Measurements from ENCODE around the gene HNF1B. TPM values are rescaled to one million over a fixed set of nuclear protein-coding genes. Genes with fewer than 3 reads are reported as not detected.
A peak's percentile ranks its signal among the peaks of the same experiment; 100 is the strongest.

The HNF1B gene
- total RNA-seq, 2 experiments from 2014 or later = 0.30 TPM; not detected in 1

- ATAC-seq (ENCODE audit: low read depth) (no peak), DNase-seq (no peak)
- H3K9me3 Mint-ChIP-seq = no peaks in the 10 kb centered on the region
- POLR2A ChIA-PET = no interaction called here
- H3K36me3 Mint-ChIP-seq = no peaks in the 10 kb centered on the region
- H3K4me1 Mint-ChIP-seq = peaks cover 20% of the 10 kb centered on the region
- no peak overlapping the region for H3K4me3 Mint-ChIP-seq
- H3K27ac Mint-ChIP-seq = no peak overlapping the region
- H3K27me3 Mint-ChIP-seq = peaks cover 12% of the 10 kb centered on the region
These were observed 27.1 kb downstream of the HNF1B start for GRCh38 chr17:37717627-37718323.

- no peaks in the 10 kb centered on the region for H3K9me3 Mint-ChIP-seq
- H3K36me3 Mint-ChIP-seq = no peaks in the 10 kb centered on the region
- H3K4me3 Mint-ChIP-seq = no peak overlapping the region
- no peak overlapping the region for H3K27ac Mint-ChIP-seq
- POLR2A ChIA-PET = no interaction called here
- H3K4me1 Mint-ChIP-seq = peaks cover 17% of the 10 kb centered on the region
- peaks cover 28% of the 10 kb centered on the region for H3K27me3 Mint-ChIP-seq
- DNase-seq = no peak
- no peak for ATAC-seq (ENCODE audit: low read depth)
These were observed 30.0 kb downstream of the HNF1B start for GRCh38 chr17:37714897-37715296.

DNA sequence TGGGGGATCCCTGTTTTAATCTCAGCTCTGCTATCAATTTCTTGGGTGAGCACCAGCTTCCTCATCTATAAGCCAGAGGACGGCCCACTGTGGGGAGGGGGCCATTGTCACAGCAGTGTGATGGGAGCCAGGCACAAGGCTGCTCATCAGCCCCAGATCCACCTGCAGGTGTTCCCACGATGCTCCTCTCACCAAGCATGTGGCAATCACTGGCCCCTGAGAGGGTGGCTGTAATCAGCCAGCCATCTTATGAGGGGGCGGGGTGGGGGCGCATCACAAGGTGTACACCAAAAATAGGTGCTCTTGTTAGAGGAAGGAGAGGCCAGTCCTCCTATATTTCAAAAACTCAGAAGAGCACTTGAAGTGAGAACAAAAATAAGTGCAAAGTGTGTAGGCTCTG lies 31.2 kb downstream of the HNF1B start:
- DNase-seq (no peak), ATAC-seq (ENCODE audit: low read depth) (no peak)
- Mint-ChIP-seq H3K27ac (no peak overlapping the region), H3K36me3 (no peaks in the 10 kb centered on the region), H3K9me3 (no peaks in the 10 kb centered on the region), H3K27me3 (peaks cover 31% of the 10 kb centered on the region), H3K4me1 (peaks cover 17% of the 10 kb centered on the region), H3K4me3 (no peak overlapping the region)
- POLR2A ChIA-PET = no interaction called here

DNA sequence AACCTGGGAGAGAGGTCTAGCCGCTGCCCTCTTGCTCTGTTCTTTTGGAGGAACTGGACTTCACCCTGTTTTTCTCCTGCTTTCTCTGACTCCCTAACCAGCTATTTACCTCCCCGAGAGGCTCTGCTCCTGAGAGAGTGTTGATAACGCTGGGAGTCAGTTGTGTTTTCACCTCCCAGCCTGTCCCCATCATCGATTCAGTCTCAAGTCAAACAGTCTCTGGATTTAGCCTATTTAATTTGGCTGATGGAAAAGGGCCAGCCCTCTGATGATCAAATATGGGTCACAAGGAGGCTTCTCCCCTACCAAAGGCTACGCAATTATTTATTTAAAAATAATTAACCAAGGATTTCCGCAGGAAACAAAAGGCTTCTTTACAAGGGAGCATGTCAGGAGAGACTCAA lies 31.8 kb downstream of the HNF1B start:
- H3K27ac Mint-ChIP-seq = no peak overlapping the region
- H3K27me3 Mint-ChIP-seq = peaks cover 31% of the 10 kb centered on the region
- H3K4me3 Mint-ChIP-seq = no peak overlapping the region
- ATAC-seq (ENCODE audit: low read depth) (no peak), DNase-seq (no peak)
- POLR2A ChIA-PET = no interaction called here
- no peaks in the 10 kb centered on the region for H3K9me3 Mint-ChIP-seq
- peaks cover 15% of the 10 kb centered on the region for H3K4me1 Mint-ChIP-seq
- no peaks in the 10 kb centered on the region for H3K36me3 Mint-ChIP-seq

GRCh38 chr17:37711113-37711512 lies 33.7 kb downstream of the HNF1B start:
- H3K4me3 Mint-ChIP-seq = no peak overlapping the region
- H3K4me1 Mint-ChIP-seq = peaks cover 3% of the 10 kb centered on the region
- ATAC-seq (ENCODE audit: low read depth) = no peak
- no peak for DNase-seq
- H3K36me3 Mint-ChIP-seq = no peaks in the 10 kb centered on the region
- peaks cover 38% of the 10 kb centered on the region for H3K27me3 Mint-ChIP-seq
- POLR2A ChIA-PET = no interaction called here
- no peaks in the 10 kb centered on the region for H3K9me3 Mint-ChIP-seq
- no peak overlapping the region for H3K27ac Mint-ChIP-seq

GRCh38 chr17:37710344-37710886 lies 34.4 kb downstream of the HNF1B start:
- Mint-ChIP-seq H3K4me1 (peaks cover 3% of the 10 kb centered on the region), H3K27me3 (peaks cover 42% of the 10 kb centered on the region), H3K36me3 (no peaks in the 10 kb centered on the region), H3K9me3 (no peaks in the 10 kb centered on the region), H3K4me3 (no peak overlapping the region), H3K27ac (no peak overlapping the region)
- no peak for ATAC-seq (ENCODE audit: low read depth)
- no peak for DNase-seq
- POLR2A ChIA-PET = no interaction called here

DNA sequence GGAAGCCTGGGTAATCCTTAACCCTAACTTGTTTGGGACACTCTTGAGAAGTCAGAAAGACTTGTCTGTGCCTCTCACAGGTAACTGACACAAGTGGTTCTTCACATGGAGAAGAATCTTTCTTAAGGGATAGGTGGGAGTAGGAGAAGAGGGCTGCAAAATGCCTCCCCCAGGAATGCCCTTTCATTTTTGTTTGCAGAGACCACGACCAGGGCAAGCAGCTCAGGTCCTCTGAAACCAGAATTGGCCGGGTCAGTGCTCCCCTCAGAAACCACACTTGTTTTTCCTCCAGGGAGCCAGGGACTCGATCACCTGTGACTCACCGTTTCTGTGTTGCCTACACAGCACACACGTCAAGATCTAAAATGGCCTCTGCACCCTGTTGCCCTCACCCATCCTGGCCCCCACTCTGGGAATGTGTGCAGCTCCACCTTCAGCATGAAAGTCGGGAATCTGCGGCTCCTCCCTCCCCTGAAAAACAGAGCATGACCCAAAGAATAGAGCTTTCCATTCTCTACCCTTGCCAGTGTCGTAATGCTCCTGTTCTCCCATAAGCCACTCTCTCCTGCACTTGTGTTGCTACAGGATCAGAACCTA lies 36.1 kb downstream of the HNF1B start:
- H3K27me3 Mint-ChIP-seq = peaks cover 44% of the 10 kb centered on the region
- no peaks in the 10 kb centered on the region for H3K9me3 Mint-ChIP-seq
- no peaks in the 10 kb centered on the region for H3K36me3 Mint-ChIP-seq
- no peak overlapping the region for H3K27ac Mint-ChIP-seq
- DNase-seq (no peak), ATAC-seq (ENCODE audit: low read depth) (no peak)
- no peaks in the 10 kb centered on the region for H3K4me1 Mint-ChIP-seq
- POLR2A ChIA-PET = no interaction called here
- no peak overlapping the region for H3K4me3 Mint-ChIP-seq

DNA sequence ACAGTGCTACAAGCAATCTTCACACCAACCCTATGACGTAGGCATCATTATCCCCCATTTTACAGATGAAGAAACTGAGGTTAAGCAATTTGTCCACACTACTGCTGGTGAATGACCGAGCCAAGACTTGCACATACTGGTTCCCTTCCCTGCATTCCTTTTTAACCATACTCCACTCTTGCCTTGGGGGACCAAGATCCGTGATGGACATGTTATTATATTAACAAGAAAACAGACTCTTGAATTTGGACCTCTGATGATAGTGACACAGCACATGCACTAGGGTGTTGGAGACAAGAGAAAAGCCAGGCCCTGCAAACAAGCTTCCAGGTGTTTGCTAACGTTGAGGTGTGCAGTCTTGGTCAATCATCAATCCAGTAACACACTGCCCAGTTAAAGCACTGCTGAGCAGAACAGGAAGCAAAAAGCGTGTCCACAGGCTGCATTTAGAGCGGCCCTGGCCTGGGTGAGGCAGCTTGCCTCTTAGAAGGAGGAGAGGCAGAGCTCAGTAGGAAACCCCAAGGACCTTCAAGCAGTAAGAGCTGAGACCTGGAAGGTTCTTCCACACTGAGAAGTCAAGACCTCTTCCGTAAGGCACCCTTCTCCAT lies 36.7 kb downstream of the HNF1B start:
- peaks cover 44% of the 10 kb centered on the region for H3K27me3 Mint-ChIP-seq
- DNase-seq (no peak), ATAC-seq (ENCODE audit: low read depth) (no peak)
- H3K4me3 Mint-ChIP-seq = no peak overlapping the region
- no peak overlapping the region for H3K27ac Mint-ChIP-seq
- no peaks in the 10 kb centered on the region for H3K9me3 Mint-ChIP-seq
- H3K4me1 Mint-ChIP-seq = no peaks in the 10 kb centered on the region
- POLR2A ChIA-PET = no interaction called here
- H3K36me3 Mint-ChIP-seq = no peaks in the 10 kb centered on the region

GRCh38 chr17:37706446-37706845 lies 38.4 kb downstream of the HNF1B start:
- ATAC-seq (ENCODE audit: low read depth) (no peak), DNase-seq (no peak)
- Mint-ChIP-seq H3K27me3 (peaks cover 38% of the 10 kb centered on the region), H3K4me3 (no peak overlapping the region), H3K4me1 (peaks cover 6% of the 10 kb centered on the region), H3K9me3 (no peaks in the 10 kb centered on the region), H3K27ac (no peak overlapping the region), H3K36me3 (no peaks in the 10 kb centered on the region)
- POLR2A ChIA-PET = no interaction called here

GRCh38 chr17:37702598-37702997 lies 42.3 kb downstream of the HNF1B start:
- H3K4me1 Mint-ChIP-seq = peaks cover 12% of the 10 kb centered on the region
- H3K27me3 Mint-ChIP-seq = peaks cover 21% of the 10 kb centered on the region
- H3K27ac Mint-ChIP-seq = no peak overlapping the region
- DNase-seq (no peak), ATAC-seq (ENCODE audit: low read depth) (no peak)
- no peaks in the 10 kb centered on the region for H3K9me3 Mint-ChIP-seq
- POLR2A ChIA-PET = no interaction called here
- H3K4me3 Mint-ChIP-seq = no peak overlapping the region
- H3K36me3 Mint-ChIP-seq = no peaks in the 10 kb centered on the region

DNA sequence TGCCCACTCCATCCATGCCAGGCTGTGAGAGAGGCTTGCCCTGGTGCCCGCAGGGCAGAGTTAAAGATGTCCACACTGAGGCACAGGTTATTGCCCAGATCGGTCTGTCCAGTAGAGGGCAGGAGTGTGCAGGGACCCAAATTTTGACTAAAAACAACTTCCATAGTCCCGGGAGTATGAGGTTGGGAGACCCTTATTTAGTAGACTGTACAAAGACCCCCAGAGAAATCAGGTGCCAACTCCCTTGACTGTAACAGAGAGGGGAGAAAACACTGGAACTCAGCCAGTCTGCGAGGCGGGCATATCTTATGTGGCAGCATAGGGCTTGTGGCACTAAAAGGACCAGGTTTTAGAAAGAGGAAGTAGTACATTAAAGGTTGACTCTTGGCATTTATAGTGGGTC lies 43.4 kb downstream of the HNF1B start:
- peak; percentile 53 for DNase-seq
- POLR2A ChIA-PET = no interaction called here
- no peaks in the 10 kb centered on the region for H3K9me3 Mint-ChIP-seq
- H3K27ac Mint-ChIP-seq = no peak overlapping the region
- ATAC-seq (ENCODE audit: low read depth) = peak; percentile 61
- peak overlapping the region; percentile 12 for H3K4me3 Mint-ChIP-seq
- H3K27me3 Mint-ChIP-seq = peaks cover 14% of the 10 kb centered on the region
- peaks cover 12% of the 10 kb centered on the region for H3K4me1 Mint-ChIP-seq
- no peaks in the 10 kb centered on the region for H3K36me3 Mint-ChIP-seq

- POLR2A ChIA-PET = no interaction called here
These were observed 44.0 kb downstream of the HNF1B start for GRCh38 chr17:37700881-37701280.

DNA sequence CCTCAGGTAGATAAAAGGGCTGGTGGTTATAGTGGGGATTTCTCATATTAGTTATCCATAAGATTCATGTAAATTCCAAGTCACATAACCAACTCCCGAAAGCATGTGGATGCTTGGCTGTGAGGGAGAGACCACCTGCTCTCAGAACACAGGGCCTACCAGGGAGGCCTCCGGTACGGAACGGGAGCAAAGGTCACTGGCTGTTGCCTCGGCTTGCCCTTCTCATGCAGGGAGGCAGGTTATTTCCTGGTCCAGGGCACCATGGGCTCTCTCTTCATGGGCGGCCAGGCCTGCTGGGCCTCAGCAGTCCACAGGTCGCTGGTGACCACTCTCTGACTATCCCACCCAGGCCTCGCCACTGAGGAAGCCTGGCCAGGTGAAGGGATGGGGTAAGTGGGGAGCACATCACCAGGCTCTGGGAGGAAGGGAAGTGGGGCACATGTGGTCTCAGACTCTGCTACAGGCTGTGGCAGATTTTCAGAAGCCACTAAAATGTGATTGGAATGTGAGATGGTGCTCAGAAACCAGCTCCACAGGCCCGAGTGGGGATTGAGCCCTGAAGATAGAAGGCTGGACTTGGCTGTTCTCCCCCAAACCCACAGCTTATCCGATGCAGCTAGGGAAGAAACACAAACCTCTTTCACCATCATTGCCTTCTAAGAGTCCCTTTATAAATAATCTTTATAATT lies 45.4 kb downstream of the HNF1B start:
- Mint-ChIP-seq H3K27me3 (peaks cover 2% of the 10 kb centered on the region), H3K4me3 (no peak overlapping the region), H3K9me3 (peaks cover 1% of the 10 kb centered on the region), H3K4me1 (peaks cover 12% of the 10 kb centered on the region), H3K36me3 (no peaks in the 10 kb centered on the region), H3K27ac (no peak overlapping the region)
- no peak for DNase-seq
- ATAC-seq (ENCODE audit: low read depth) = no peak
- POLR2A ChIA-PET = no interaction called here

More at GRCh38 chr17:37700881-37701280, 44.0 kb downstream of the HNF1B start:
- Mint-ChIP-seq H3K4me3 (no peak overlapping the region), H3K4me1 (peaks cover 12% of the 10 kb centered on the region), H3K9me3 (no peaks in the 10 kb centered on the region), H3K36me3 (no peaks in the 10 kb centered on the region), H3K27ac (no peak overlapping the region), H3K27me3 (peaks cover 14% of the 10 kb centered on the region)
- ATAC-seq (ENCODE audit: low read depth) = no peak
- no peak for DNase-seq

All from activated naive CD8-positive, alpha-beta T cell treated with anti-CD3 and anti-CD28 coated beads, Interleukin-2, amount 10 ng/mL, durations not matched to agents 7 days and 5 days (primary cell).